Mesendoderm (in vitro differentiated cells): ENCODE measurements around the gene LDLRAD4.

Experiments used
- DNase-seq: peaks from one replicate; pipeline ENCODE4 v3.0.0; 2013
- H2AK5ac ChIP-seq: 2 replicates; pipeline ENCODE4 v1.6.1; 2013; ENCODE audit warnings: low read length, inconsistent platforms
- H2BK120ac ChIP-seq: 2 replicates; pipeline ENCODE4 v1.6.1; 2013; ENCODE audit warnings: low read depth, mild to moderate bottlenecking, low read length, moderate library complexity, mixed read lengths
- H2BK15ac ChIP-seq: replicated peaks from 2 replicates; pipeline ENCODE4 v1.6.1; 2013; ENCODE audit warnings: low read depth, mild to moderate bottlenecking, moderate library complexity
- H2BK5ac ChIP-seq: 2 replicates; pipeline ENCODE4 v1.6.1; 2013; ENCODE audit warnings: low read length, inconsistent platforms
- H3K18ac ChIP-seq: 2 replicates; pipeline ENCODE4 v1.6.1; 2013; ENCODE audit warnings: mild to moderate bottlenecking, low read length, mixed read lengths
- H3K23ac ChIP-seq: one replicate; pipeline ENCODE4 v1.6.1; 2013; ENCODE audit warnings: low read length
- H3K27ac ChIP-seq: 2 replicates; pipeline ENCODE4 v1.5.1; 2013; ENCODE audit warnings: low read depth, mild to moderate bottlenecking, inconsistent platforms, low read length, moderate library complexity
- H3K27me3 ChIP-seq: 2 replicates; pipeline ENCODE4 v1.6.1; 2013; ENCODE audit warnings: low read length, control low read depth, mild to moderate bottlenecking, inconsistent platforms; ENCODE audit not compliant: insufficient read depth, poor library complexity
- H3K36me3 ChIP-seq: 2 replicates; pipeline ENCODE4 v1.6.1; 2013; ENCODE audit warnings: low read length, inconsistent platforms; ENCODE audit not compliant: control insufficient read depth, insufficient read depth
- H3K4ac ChIP-seq: one replicate; pipeline ENCODE4 v1.6.1; 2013; ENCODE audit warnings: low read depth, mild to moderate bottlenecking, low read length, moderate library complexity
- H3K4me1 ChIP-seq: 2 replicates; pipeline ENCODE4 v1.6.1; 2013; ENCODE audit warnings: low read depth, low read length, inconsistent platforms; ENCODE audit not compliant: control insufficient read depth
- H3K4me2 ChIP-seq: 2 replicates; pipeline ENCODE4 v1.6.1; 2013; ENCODE audit warnings: low read length
- H3K4me3 ChIP-seq: 2 replicates; pipeline ENCODE4 v1.5.1; 2013; ENCODE audit warnings: mild to moderate bottlenecking, low read length
- H3K56ac ChIP-seq: one replicate; pipeline ENCODE4 v1.6.1; 2013; ENCODE audit warnings: low read length
- H3K79me1 ChIP-seq: 2 replicates; pipeline ENCODE4 v1.6.1; 2013; ENCODE audit warnings: low read length, inconsistent platforms
- H3K79me2 ChIP-seq: 2 replicates; pipeline ENCODE4 v1.6.1; 2013; ENCODE audit warnings: mild to moderate bottlenecking, low read length; ENCODE audit not compliant: control insufficient read depth, insufficient read depth
- H3K9ac ChIP-seq: 2 replicates; pipeline ENCODE4 v1.6.1; 2013; ENCODE audit warnings: low read length, inconsistent platforms
- H4K5ac ChIP-seq: one replicate; pipeline ENCODE4 v1.6.1; 2013; ENCODE audit warnings: low read length
- H4K8ac ChIP-seq: one replicate; pipeline ENCODE4 v1.6.1; 2013; ENCODE audit warnings: low read depth, mild to moderate bottlenecking, control low read depth, low read length, moderate library complexity
- WGBS: extraction: QIAGEN DNeasy Blood & Tissue Kit; methylation state at CpG from one replicate; pipeline ENCODE4 v1.1.7; 2013; ENCODE audit warnings: low lambda C conversion rate, missing lambda C conversion rate; ENCODE audit not compliant: insufficient coverage; ENCODE audit errors: extremely low coverage; 5-methylcytosine and 5-hydroxymethylcytosine counted together

Gene LDLRAD4

DNA sequence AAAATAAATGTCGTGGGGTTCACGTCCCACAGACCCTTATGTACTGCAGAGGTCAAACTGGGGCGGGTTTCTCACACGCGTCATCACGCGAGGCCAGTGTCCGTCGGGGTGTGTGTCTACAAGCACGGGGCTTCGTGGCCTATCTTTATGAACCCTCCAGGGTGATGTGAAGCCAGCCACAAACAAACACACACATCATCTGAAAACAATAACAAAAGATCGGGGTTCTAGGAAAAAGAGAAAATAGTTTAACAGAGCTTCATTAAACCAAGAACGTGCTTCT is 23.3 kb downstream of the LDLRAD4 start:
- H3K4me2 ChIP-seq: no peak overlapping the region
- no peak overlapping the region for H3K27ac ChIP-seq
- H3K56ac ChIP-seq: no peak overlapping the region
- H2BK15ac ChIP-seq: no peak overlapping the region
- no peak overlapping the region for H2BK5ac ChIP-seq
- WGBS: no CpG with 5 or more reads among the region's 13 CpGs
- no peak overlapping the region for H3K4ac ChIP-seq
- no peaks in the 10 kb centered on the region for H3K79me1 ChIP-seq
- no peak overlapping the region for H3K9ac ChIP-seq
- DNase-seq: no peak
- H3K23ac ChIP-seq: no peak overlapping the region
- no peak overlapping the region for H4K5ac ChIP-seq
- no peak overlapping the region for H2AK5ac ChIP-seq
- no peaks in the 10 kb centered on the region for H3K79me2 ChIP-seq
- H3K36me3 ChIP-seq: no peaks in the 10 kb centered on the region
- H4K8ac ChIP-seq: no peak overlapping the region
- H3K18ac ChIP-seq: no peak overlapping the region
- no peak overlapping the region for H2BK120ac ChIP-seq
- no peaks in the 10 kb centered on the region for H3K27me3 ChIP-seq
- no peaks in the 10 kb centered on the region for H3K4me1 ChIP-seq
- H3K4me3 ChIP-seq: no peak overlapping the region

- no peak for DNase-seq
- no peak overlapping the region for H4K5ac ChIP-seq
- H3K36me3 ChIP-seq: no peaks in the 10 kb centered on the region
- no peaks in the 10 kb centered on the region for H3K4me1 ChIP-seq
- no peak overlapping the region for H2BK15ac ChIP-seq
- no peak overlapping the region for H3K4ac ChIP-seq
- no peak overlapping the region for H3K18ac ChIP-seq
- H3K4me3 ChIP-seq: no peak overlapping the region
- WGBS: no CpG with 5 or more reads among the region's 5 CpGs
- H3K27me3 ChIP-seq: no peaks in the 10 kb centered on the region
- H4K8ac ChIP-seq: no peak overlapping the region
- no peaks in the 10 kb centered on the region for H3K79me2 ChIP-seq
- no peak overlapping the region for H3K56ac ChIP-seq
- no peak overlapping the region for H3K9ac ChIP-seq
- H3K4me2 ChIP-seq: no peak overlapping the region
- no peak overlapping the region for H3K27ac ChIP-seq
- H2BK120ac ChIP-seq: no peak overlapping the region
- H3K79me1 ChIP-seq: no peaks in the 10 kb centered on the region
- no peak overlapping the region for H2AK5ac ChIP-seq
- no peak overlapping the region for H2BK5ac ChIP-seq
- no peak overlapping the region for H3K23ac ChIP-seq
These were observed 24.2 kb downstream of the LDLRAD4 start for GRCh38 chr18:13242797-13243196.

DNA sequence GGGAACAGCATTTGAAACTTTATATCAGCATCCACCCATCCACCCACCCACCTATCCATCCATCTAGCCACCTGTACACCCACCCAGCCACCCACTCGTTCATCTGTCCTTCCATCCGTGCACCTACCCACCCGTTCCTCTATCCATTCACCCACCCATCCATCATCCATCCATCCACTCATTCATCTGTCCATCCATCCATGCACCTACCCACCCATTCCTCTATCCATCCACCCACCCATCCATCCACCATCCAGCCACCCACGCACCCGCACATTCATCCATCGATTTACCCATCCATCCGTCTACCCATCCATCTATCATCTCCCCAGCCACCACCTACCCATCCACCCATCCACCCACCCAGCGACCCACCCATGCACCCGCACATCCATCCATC is 24.8 kb downstream of the LDLRAD4 start:
- Histone ChIP-seq H3K4me2 (no peak overlapping the region), H2BK120ac (no peak overlapping the region), H4K8ac (no peak overlapping the region), H3K18ac (no peak overlapping the region), H3K4me3 (no peak overlapping the region), H4K5ac (no peak overlapping the region), H3K36me3 (no peaks in the 10 kb centered on the region), H3K23ac (no peak overlapping the region), H2BK15ac (no peak overlapping the region), H3K79me1 (no peaks in the 10 kb centered on the region), H3K56ac (no peak overlapping the region), H2BK5ac (no peak overlapping the region), H3K4ac (no peak overlapping the region), H2AK5ac (no peak overlapping the region), H3K27ac (no peak overlapping the region), H3K27me3 (no peaks in the 10 kb centered on the region), H3K4me1 (no peaks in the 10 kb centered on the region), H3K79me2 (no peaks in the 10 kb centered on the region), H3K9ac (no peak overlapping the region)
- no peak for DNase-seq
- WGBS: 94% methylated on average over 6 of the region's 9 CpGs

- H3K9ac ChIP-seq: no peak overlapping the region
- H2BK120ac ChIP-seq: no peak overlapping the region
- DNase-seq: no peak
- H3K36me3 ChIP-seq: no peaks in the 10 kb centered on the region
- no peak overlapping the region for H2BK15ac ChIP-seq
- no peak overlapping the region for H3K4ac ChIP-seq
- no peak overlapping the region for H2AK5ac ChIP-seq
- no peaks in the 10 kb centered on the region for H3K79me2 ChIP-seq
- no peak overlapping the region for H4K8ac ChIP-seq
- no peak overlapping the region for H2BK5ac ChIP-seq
- H3K4me3 ChIP-seq: no peak overlapping the region
- no peak overlapping the region for H3K27ac ChIP-seq
- no peak overlapping the region for H3K23ac ChIP-seq
- no peaks in the 10 kb centered on the region for H3K4me1 ChIP-seq
- H3K4me2 ChIP-seq: no peak overlapping the region
- WGBS: no CpG with 5 or more reads among the region's 1 CpG
- H3K56ac ChIP-seq: no peak overlapping the region
- no peaks in the 10 kb centered on the region for H3K27me3 ChIP-seq
- no peak overlapping the region for H4K5ac ChIP-seq
- no peak overlapping the region for H3K18ac ChIP-seq
- H3K79me1 ChIP-seq: no peaks in the 10 kb centered on the region
These were observed 25.6 kb downstream of the LDLRAD4 start for GRCh38 chr18:13244135-13244534.

GRCh38 chr18:13245481-13246000 is 27.0 kb downstream of the LDLRAD4 start:
- Histone ChIP-seq H3K27me3 (no peaks in the 10 kb centered on the region), H3K4me2 (no peak overlapping the region), H3K79me2 (no peaks in the 10 kb centered on the region), H3K36me3 (no peaks in the 10 kb centered on the region), H3K79me1 (no peaks in the 10 kb centered on the region), H2AK5ac (no peak overlapping the region), H4K8ac (no peak overlapping the region), H2BK15ac (no peak overlapping the region), H3K18ac (no peak overlapping the region), H3K9ac (no peak overlapping the region), H3K4me3 (no peak overlapping the region), H3K4me1 (no peaks in the 10 kb centered on the region), H3K23ac (no peak overlapping the region), H3K4ac (no peak overlapping the region), H4K5ac (no peak overlapping the region), H3K56ac (no peak overlapping the region), H2BK120ac (no peak overlapping the region), H2BK5ac (no peak overlapping the region), H3K27ac (no peak overlapping the region)
- no CpG with 5 or more reads among the region's 6 CpGs for WGBS
- no peak for DNase-seq

DNA sequence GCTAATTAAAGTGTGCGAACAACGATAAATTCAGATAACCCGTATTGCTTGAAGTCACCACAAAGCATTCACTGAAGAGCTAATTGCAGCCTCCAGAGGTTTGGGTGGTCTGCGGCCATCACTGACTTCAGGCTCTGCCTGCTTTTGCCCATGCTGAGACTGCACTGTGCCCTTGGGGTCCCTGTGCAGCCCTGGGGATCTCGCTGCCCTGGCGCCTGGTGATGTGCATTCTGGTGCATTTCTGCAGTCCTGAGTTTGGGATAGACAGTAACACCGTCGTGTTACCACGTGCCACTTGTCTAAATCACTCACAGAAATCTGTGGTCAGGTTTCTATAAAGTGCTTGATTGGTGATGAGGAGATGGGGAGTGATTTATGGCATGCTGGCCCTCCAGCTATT is 27.6 kb downstream of the LDLRAD4 start:
- no peaks in the 10 kb centered on the region for H3K79me2 ChIP-seq
- no peaks in the 10 kb centered on the region for H3K4me1 ChIP-seq
- no peak overlapping the region for H3K4me3 ChIP-seq
- no CpG with 5 or more reads among the region's 9 CpGs for WGBS
- no peak overlapping the region for H4K8ac ChIP-seq
- no peak overlapping the region for H3K4ac ChIP-seq
- H3K18ac ChIP-seq: no peak overlapping the region
- H3K27ac ChIP-seq: no peak overlapping the region
- no peak overlapping the region for H2BK120ac ChIP-seq
- no peak overlapping the region for H3K4me2 ChIP-seq
- DNase-seq: no peak
- H3K23ac ChIP-seq: no peak overlapping the region
- H2BK15ac ChIP-seq: no peak overlapping the region
- no peak overlapping the region for H3K9ac ChIP-seq
- no peak overlapping the region for H2BK5ac ChIP-seq
- no peaks in the 10 kb centered on the region for H3K79me1 ChIP-seq
- H2AK5ac ChIP-seq: no peak overlapping the region
- no peak overlapping the region for H4K5ac ChIP-seq
- H3K27me3 ChIP-seq: no peaks in the 10 kb centered on the region
- no peaks in the 10 kb centered on the region for H3K36me3 ChIP-seq
- H3K56ac ChIP-seq: no peak overlapping the region
